Type B pancreatic cell (in vitro differentiated cells): ENCODE results near the gene ZFAND2B. TPM values are rescaled to one million over a fixed set of nuclear protein-coding genes. Genes with fewer than 3 reads are reported as not detected.

Source experiments
- DNase-seq: peaks from one replicate; pipeline ENCODE4 v3.0.0; 2021; ENCODE audit warnings: mixed read lengths; ENCODE audit not compliant: unreplicated experiment; ENCODE audit errors: extremely low spot score
- H3K27ac Mint-ChIP-seq: 2 replicates; pipeline ENCODE4 v1.8.0; 2021; ENCODE audit warnings: mild to moderate bottlenecking, mixed read lengths
- H3K27me3 Mint-ChIP-seq: 2 replicates; pipeline ENCODE4 v1.8.0; 2021; ENCODE audit warnings: mixed read lengths
- H3K36me3 Mint-ChIP-seq: 2 replicates; pipeline ENCODE4 v1.8.0; 2021; ENCODE audit warnings: mixed read lengths
- H3K4me1 Mint-ChIP-seq: one replicate; pipeline ENCODE4 v1.8.0; 2021; ENCODE audit warnings: mixed read lengths; ENCODE audit not compliant: unreplicated experiment
- H3K4me3 Mint-ChIP-seq: 2 replicates; pipeline ENCODE4 v1.8.0; 2021; ENCODE audit warnings: mild to moderate bottlenecking, mixed read lengths
- H3K9me3 Mint-ChIP-seq: 2 replicates; pipeline ENCODE4 v1.8.0; 2021; ENCODE audit warnings: mixed read lengths
- total RNA-seq: library from RNA; stranded (reverse); gene quantifications from 2 replicates; pipeline ENCODE4 v1.2.1, GENCODE V29; 2021; ENCODE audit warnings: low replicate concordance
- TF ChIP-seq, protein P1 (sequence below): fragments of 200-600 bp; sonication (generic); conservative IDR thresholded peaks from 2 replicates; pipeline ENCODE4 v1.5.0; 2021; ENCODE audit warnings: antibody characterized with exemption, mild to moderate bottlenecking

Gene ZFAND2B
- total RNA-seq, 1 donor from 2014 or later: 25.9 TPM

DNA sequence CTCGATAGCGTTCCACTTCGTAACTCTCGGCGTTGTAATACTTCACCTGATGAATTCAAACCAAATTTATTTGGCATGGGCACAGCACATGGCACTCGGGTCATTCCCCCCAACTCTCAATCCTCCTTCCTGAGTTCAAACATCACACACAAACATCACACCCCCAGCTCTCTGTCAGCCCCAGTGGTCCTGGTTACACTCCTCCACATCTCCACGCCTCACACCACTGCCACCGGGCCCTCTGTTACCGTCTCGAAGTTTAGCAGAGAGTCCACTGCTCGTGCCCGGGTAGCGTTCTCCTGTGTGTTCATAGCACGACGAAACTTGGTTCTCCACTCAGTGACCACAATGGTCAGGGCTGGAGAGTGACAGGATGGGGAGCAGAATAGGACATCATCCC is 7.6 kb downstream of the ZFAND2B start:
- Mint-ChIP-seq H3K4me3 (no peak overlapping the region), H3K27me3 (no peaks in the 10 kb centered on the region), H3K36me3 (no peaks in the 10 kb centered on the region), H3K27ac (no peak overlapping the region), H3K4me1 (peaks cover 14% of the 10 kb centered on the region), H3K9me3 (no peaks in the 10 kb centered on the region)
- TF ChIP-seq, protein P1, sequence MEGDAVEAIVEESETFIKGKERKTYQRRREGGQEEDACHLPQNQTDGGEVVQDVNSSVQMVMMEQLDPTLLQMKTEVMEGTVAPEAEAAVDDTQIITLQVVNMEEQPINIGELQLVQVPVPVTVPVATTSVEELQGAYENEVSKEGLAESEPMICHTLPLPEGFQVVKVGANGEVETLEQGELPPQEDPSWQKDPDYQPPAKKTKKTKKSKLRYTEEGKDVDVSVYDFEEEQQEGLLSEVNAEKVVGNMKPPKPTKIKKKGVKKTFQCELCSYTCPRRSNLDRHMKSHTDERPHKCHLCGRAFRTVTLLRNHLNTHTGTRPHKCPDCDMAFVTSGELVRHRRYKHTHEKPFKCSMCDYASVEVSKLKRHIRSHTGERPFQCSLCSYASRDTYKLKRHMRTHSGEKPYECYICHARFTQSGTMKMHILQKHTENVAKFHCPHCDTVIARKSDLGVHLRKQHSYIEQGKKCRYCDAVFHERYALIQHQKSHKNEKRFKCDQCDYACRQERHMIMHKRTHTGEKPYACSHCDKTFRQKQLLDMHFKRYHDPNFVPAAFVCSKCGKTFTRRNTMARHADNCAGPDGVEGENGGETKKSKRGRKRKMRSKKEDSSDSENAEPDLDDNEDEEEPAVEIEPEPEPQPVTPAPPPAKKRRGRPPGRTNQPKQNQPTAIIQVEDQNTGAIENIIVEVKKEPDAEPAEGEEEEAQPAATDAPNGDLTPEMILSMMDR: no peak
- no peak for DNase-seq

DNA sequence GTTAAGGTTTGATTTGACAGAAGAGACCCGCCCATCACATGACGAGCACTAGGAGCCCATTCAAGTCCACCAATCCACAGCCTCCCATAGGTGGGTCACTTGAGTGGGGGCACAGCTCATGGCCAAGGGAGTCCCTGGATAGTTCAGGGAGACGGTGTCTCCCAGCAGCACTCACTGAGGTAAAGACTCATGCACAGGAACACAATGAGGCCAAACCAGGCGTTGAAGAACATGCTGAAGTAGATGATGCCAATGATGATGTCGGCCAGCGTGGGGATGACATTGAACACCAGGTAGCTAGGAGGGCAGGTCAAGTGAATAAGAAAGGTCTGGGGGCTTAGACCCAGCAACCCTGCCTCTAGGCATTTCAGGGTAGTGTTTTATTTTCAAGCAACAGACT is 8.2 kb downstream of the ZFAND2B start:
- Mint-ChIP-seq H3K27ac (no peak overlapping the region), H3K4me1 (peaks cover 18% of the 10 kb centered on the region), H3K9me3 (no peaks in the 10 kb centered on the region), H3K36me3 (peaks cover 3% of the 10 kb centered on the region), H3K27me3 (no peaks in the 10 kb centered on the region), H3K4me3 (no peak overlapping the region)
- TF ChIP-seq, protein P1: no peak
- no peak for DNase-seq

DNA sequence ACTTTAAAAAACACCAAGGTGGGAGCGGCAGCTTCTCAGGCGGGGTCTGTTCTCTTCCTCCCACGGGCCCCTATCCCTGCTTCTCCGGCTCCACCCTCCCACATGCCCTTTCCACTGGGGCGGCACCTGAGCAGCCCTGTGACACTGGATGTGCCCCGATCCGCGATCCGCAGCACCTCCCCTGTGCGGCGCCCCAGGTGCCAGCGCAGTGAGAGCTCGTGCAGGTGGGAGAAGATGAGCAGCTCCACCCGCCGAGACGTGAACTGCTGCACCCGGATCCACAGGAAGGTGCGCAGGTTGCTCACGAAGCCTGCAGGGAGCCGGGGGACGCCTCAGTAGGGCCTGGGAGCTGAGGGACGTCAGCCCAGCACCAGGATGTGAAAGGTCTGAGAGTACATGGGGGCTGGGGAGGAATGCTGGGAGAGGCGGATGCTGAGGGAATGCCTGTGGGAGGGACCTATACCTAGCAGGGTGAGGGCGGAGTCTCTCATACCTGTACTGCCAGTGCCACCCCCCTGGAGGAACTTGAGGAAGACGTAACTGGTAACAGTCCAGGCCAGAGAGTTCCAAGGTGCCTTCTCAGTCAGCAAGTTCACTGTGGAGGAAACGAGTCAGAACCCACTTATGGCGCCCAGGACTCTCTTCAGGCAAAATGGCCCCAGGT is 9.4 kb downstream of the ZFAND2B start:
- Mint-ChIP-seq H3K9me3 (no peaks in the 10 kb centered on the region), H3K4me1 (peaks cover 18% of the 10 kb centered on the region), H3K36me3 (peaks cover 3% of the 10 kb centered on the region), H3K27ac (peak overlapping the region; percentile 52), H3K4me3 (peak overlapping the region; percentile 22), H3K27me3 (no peaks in the 10 kb centered on the region)
- DNase-seq: no peak
- TF ChIP-seq, protein P1: no peak

DNA sequence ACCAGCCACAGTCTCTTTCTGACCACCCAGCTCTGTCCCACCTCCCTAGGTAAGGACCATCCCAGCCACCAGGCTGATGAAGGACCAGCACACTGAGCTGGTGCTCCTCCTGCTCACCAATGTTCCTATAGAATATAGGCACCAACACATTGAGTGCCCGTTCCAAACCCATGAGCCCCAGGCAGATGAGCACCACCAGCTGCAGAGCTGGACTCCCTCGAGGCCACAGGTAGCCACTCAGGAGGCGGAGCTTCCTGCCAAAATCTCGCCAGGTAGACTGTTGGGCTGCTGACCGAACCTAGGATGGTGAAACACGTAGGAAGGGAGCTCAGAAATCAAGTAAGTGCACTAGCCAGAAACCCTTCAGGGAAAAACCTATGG is 9.9 kb downstream of the ZFAND2B start:
- peak overlapping the region; percentile 52 for H3K27ac Mint-ChIP-seq
- no peak for DNase-seq
- H3K4me1 Mint-ChIP-seq: peaks cover 18% of the 10 kb centered on the region
- H3K36me3 Mint-ChIP-seq: peaks cover 7% of the 10 kb centered on the region
- peak overlapping the region; percentile 67 for H3K4me3 Mint-ChIP-seq
- no peaks in the 10 kb centered on the region for H3K9me3 Mint-ChIP-seq
- no peaks in the 10 kb centered on the region for H3K27me3 Mint-ChIP-seq
- TF ChIP-seq, protein P1: no peak

DNA sequence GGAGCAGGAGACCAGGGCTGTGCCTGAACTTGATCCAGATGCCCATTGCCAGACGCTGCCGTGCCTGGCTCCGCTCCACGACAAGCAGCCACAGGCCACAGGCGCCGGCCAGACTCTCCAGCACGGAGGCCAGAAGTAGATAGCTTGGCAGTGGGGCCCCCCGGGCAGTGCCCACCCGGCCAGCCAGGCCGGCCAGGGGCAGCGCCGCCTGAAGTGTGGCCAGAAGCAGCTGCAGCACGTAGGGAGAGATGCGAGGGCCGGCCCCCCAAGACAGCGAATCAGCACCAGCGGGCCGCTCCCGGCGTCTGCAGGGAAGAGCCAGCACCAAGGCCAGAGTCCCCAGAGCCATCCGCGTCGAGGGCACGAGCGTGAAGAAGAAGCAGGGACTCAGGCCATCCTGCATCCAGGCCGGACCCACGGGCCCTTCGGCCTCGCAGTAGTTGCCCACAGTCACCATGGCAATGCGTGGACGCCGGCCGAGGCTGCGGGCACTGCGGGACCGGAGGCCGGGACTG is 11.7 kb downstream of the ZFAND2B start:
- H3K9me3 Mint-ChIP-seq: no peaks in the 10 kb centered on the region
- peak; percentile 78 for DNase-seq
- H3K4me1 Mint-ChIP-seq: peaks cover 18% of the 10 kb centered on the region
- H3K27me3 Mint-ChIP-seq: no peaks in the 10 kb centered on the region
- H3K27ac Mint-ChIP-seq: peak overlapping the region; percentile 99
- peak overlapping the region; percentile 95 for H3K4me3 Mint-ChIP-seq
- TF ChIP-seq, protein P1: no peak
- peaks cover 8% of the 10 kb centered on the region for H3K36me3 Mint-ChIP-seq
